ENCODE results near the gene PSMD12.
"Not testable (repeated sequence)": the region's sequence is repeated elsewhere in the genome, so short reads cannot be mapped to it uniquely, and the experiment has no call there.

Gene PSMD12

DNA sequence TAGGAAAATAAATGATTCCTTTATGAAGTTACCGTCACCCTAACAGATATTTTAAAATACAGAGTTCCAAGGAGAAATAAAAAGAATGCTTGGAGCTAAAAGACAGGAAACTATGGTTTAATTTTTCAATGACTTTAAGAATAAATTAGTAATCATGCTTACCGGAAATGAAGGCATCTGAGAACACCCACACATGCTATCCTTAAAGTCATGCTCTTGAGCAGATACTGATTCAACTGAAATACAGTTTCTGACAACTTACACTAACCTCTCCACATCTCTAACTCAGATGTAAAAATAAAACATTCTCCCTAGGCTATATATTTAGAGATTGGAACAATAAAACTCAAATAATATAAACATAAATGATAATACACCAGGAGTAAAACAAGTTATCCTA is 7.8 kb downstream of the PSMD12 start:
- no peak for DNase-seq (ENCODE audit: low read depth, low spot score)

DNA sequence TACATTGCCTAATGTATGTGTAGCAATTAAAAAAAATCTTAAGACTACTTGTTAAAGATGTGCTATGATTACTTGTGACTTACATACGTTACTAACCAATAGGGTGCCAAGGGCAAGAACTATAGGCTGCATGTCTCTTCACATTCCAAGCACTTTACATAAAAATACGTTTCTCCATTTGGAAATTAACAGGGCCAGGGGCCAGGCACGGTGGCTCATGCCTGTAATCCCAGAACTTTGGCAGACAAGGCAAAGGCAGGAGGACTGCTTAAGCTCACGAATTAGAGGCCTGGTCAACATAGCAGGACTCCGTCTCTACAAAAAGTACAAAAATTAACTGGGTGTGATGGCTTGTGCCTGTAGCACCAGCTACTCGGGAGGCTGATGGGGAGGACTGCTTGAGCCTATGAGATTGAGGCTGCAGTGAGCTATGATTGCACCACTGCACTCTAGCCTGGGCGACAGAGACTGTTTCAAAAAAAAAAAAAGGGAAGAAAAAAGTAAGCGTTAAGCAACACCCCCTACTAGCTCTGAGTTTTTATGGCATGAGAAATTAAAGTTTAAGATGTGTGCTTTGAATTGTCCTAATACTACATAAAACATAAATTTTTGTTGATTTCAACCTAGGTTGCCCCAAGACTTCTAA is 12.3 kb downstream of the PSMD12 start:
- no peak for DNase-seq (ENCODE audit: low read depth, low spot score)

DNA sequence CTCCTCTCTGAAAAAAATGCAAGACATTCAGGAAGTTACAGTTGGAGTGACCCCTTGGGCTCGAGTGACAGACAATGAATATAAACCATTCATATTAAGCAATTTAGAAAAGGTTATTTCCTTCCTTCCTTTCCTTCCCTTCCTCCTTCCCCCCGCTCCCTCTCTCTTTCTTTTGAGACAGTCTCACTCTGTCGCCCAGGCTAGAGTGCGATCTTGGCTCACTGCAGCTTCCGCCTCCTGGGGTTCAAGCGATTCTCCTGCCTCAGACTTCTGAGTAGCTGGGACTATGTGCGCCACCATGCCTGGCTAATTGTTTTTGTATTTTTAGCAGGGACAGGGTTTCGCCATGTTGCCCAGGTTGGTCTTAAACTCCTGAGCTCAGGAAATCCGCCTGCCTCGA is 13.2 kb downstream of the PSMD12 start:
- no peak for DNase-seq (ENCODE audit: low read depth, low spot score)

DNA sequence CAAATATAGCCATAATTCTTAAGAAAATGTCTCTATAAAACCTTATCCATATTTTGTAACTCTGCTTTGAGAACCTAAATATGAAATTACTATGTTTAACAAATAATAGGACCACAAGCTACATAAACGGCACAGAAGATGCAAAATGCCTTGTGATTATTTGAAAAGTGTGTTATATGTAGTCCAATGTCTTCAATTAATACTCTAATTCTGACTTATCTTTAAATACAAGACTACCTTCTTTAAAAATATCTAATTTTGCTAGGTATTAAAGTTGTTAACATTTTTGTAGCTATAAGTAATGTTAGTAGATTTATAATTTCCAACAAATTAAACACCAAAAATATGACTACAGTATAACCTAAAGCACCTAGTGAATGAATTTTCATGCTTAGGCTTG is 17.0 kb downstream of the PSMD12 start:
- DNase-seq (ENCODE audit: low read depth, low spot score), result no peak

DNA sequence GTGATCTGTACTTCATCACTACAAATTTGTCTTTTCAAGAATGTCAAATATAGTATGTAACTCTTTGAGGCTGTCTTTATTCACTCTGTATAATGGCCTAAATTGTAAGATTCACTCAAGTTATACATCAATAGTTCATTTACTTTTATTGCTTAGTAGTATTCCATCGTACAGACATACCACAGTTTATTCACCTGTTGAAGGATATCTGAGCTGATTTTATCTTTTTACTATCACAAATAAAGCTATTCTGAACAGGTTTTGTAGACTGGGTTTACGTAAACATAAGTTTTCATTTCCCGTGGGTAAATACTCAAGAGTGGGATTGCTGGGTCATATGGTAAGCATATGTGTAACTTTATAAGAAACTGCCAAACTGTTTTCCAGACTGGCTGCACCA is 18.6 kb downstream of the PSMD12 start:
- DNase-seq (ENCODE audit: low read depth, low spot score), result no peak

DNA sequence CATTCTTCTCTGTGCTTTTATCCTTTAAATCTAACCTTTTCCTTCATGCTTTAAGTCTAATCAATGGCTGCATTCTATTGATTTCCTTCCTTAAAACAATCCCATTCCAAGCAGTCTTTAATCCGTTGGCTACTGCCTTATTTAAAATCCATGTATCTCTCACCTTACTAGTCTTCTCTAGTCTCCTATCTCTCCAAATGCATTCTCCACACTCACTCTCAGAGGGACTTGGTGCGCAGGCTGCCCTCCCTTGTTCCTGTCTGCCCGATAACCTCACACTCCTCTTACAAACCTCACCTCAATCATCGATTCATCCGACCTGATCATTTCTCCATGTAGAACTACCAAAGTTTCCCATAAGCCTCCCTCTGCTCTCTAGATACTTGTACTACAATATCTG is 23.1 kb downstream of the PSMD12 start:
- no peak for DNase-seq (ENCODE audit: low read depth, low spot score)

DNA sequence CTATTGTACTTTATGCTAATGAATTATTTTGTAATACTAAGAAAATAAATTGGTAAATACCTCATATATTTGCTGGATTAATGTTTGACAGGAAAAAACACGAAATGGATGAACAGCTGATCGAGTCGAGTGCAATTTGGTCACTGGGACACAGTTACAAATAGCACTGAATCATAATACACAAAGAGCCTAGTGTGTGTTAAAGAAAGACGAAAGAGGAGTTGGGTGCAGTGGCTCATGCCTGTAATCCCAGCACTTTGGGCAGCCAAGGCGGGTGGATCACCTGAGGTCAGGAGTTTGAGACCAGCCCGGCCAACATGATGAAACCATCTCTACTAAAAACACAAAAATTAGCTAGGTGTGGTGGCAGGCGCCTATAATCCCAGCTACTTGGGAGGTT is 28.0 kb downstream of the PSMD12 start:
- DNase-seq (ENCODE audit: low read depth, low spot score), result not testable (repeated sequence)

DNA sequence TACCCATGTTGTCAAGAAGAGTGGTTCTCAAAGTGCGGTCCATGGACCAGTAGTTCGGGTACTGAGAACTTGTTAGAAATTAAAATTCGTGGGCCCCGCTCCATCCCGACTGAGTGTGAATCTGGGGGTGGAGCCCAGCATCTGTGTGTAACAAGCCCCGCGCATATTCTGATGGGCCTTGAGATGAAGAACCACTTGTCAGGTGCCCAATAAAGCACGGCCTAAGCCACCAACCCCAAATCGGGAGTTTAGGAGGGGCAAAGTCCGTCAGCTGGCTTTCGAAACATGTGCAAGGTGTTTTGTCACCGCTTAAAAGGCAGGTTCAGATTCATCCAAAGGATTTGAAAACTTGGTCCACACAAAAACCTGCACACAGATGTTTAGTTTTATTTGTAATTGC is 29.5 kb downstream of the PSMD12 start:
- DNase-seq (ENCODE audit: low read depth, low spot score), result no peak

DNA sequence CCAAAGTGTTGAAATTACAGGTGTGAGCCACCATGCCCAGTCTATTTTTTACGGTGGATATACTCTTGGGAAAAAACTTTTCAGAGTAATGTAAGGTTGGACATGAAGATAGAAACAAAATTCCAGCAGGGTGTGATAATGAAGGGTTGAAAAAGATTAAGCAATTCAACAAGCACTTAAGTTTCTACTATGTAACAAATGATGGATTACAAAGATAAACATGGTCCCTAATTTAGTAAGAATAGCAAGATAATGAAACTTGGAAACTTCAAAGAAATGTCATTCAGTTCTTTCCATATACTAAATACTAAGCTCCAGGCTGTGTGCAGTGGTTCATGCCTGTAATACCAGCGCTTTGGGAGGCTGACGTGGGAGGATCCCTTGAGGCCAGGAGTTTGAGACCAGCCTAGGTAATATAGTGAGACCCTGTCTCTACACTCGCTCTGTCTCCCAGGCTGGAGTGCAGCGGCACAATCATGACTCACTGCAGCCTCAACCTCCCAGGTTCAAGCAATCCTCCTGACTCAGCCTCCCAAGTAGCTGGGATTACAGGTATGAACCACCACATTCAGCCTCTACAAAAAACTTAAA is 31.0 kb downstream of the PSMD12 start:
- no peak for DNase-seq (ENCODE audit: low read depth, low spot score)

DNA sequence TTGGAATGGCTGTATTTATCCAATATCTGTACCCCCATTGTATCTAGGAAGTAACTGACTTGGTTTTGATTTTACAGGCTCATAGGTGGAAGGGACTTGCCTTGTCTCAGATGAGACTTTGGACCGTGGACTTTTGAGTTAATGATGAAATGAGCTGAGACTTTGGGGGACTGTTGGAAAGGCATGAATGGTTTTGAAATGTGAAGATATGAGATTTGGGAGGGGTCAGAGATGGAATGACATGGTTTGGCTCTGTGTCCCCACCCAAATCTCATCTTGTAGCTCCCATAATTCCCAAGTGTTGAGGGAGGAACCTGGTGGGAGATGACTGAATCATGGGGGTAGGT is 34.2 kb downstream of the PSMD12 start:
- not testable (repeated sequence) for DNase-seq (ENCODE audit: low read depth, low spot score)

DNA sequence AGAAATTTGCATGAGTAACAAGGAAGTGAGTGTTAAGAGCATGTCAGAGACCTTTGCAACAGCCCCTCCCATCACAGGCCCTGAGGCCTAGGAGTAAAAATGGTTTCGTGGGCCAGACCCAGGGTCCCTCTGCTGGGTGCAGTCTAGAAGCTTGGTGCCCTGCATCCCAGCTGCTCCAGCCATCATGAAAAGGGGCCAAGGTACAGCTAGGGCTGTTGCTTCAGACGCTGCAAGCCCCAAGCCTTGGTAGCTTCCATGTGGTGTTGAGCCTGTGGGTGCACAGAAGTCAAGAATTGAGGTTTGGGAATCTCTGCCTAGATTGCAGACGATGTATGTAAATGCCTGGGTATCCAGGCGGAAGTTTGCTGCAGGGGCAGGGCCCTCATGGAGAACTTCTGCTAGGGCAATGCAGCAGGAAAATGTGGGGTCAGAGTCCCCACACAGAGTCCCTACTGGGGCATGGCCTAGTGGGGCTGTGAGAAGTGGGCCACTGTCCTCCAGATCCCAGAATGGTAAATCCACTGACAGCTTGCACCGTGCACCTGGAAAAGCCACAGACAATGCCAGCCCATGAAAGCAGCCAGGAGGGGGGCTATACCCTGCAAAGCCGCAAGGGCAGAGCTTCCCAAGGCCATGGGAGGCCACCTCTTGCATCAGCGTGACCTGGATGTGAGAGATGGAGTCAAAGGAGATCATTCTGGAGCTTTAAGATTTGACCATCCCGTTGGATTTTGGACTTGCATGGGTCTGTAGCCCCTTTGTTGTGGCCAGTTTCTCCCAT is 34.8 kb downstream of the PSMD12 start:
- DNase-seq (ENCODE audit: low read depth, low spot score), result not testable (repeated sequence)

DNA sequence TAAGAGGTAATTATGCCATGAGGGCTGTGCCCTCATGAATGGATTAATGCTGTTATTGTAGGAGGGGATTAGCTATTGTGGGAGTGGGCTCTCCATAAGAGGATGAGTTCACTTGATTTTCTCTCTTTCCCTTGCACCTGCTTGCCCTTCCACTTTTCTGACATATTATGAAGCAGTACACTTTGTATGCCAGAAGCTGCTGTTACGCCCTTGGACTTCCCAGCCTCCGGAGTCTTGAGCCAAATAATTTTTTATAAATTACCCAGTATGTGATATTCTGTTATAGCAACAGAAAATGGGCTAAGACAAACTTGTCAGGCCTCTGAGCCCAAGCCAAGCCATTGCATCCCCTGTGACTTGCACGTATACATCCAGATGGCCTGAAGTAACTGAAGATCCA is 38.4 kb downstream of the PSMD12 start:
- DNase-seq (ENCODE audit: low read depth, low spot score), result no peak

DNA sequence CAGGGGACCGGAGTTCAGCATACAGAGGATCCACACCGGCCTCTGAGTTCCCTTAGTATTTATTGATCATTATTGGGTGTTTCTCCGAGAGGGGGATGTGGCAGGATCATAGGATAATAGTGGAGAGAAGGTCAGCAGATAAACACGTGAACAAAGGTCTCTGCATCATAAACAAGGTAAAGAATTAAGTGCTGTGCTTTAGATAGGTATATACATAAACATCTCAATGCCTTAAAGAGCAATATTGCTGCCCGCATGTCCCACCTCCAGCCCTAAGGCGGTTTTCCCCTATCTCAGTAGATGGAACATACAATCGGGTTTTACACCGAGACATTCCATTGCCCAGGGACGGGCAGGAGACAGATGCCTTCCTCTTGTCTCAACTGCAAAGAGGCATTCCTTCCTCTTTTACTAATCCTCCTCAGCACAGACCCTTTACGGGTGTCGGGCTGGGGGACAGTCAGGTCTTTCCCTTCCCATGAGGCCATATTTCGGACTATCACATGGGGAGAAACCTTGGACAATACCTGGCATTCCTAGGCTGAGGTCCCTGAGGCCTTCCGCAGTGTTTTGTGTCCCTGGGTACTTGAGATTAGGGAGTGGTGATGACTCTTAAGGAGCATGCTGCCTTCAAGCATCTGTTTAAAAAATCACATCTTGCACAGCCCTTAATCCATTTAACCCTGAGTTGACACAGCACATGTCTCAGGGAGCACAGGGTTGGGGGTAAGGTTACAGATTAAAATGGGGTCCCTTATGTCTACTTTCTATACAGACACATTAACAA is 39.2 kb downstream of the PSMD12 start:
- not testable (repeated sequence) for DNase-seq (ENCODE audit: low read depth, low spot score)

DNA sequence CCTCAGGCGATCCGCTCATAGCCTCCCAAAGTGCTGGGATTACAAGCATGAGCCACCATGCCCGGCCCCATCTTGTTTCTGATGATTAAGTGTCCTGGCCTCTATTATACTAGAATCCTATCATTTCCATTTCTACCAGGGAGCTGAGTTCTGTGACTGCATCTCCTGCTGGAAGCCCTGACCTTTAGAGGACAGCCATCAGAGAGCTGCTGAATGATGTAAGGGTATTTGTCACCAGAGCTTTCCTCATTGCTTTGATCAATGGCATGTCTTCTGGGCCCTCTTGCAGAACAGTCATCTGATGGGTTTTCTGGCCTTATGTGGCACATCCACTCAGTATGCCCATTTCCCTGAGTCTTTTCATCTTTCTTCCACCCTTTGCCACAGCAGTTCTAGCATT is 39.9 kb downstream of the PSMD12 start:
- no peak for DNase-seq (ENCODE audit: low read depth, low spot score)

DNA sequence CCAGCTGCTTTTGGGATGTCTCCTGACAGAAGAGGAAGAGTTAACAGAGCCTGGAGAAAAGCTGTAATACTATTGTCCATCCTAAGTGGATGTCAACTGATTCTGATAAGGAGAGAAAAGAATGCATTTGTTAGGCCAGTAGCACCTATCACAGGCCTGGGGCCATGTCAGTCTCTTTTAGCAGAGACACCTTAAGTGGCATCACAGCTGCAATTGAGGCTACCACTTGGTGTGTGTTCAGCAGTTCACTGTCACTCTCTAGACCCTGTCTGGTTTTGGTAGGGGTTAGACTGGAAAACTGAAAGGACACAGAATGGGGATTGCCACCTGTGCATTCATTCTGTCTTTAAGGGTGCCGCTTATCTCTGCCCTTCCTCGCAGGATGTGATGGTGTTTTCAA is 42.0 kb downstream of the PSMD12 start:
- no peak for DNase-seq (ENCODE audit: low read depth, low spot score)

DNA sequence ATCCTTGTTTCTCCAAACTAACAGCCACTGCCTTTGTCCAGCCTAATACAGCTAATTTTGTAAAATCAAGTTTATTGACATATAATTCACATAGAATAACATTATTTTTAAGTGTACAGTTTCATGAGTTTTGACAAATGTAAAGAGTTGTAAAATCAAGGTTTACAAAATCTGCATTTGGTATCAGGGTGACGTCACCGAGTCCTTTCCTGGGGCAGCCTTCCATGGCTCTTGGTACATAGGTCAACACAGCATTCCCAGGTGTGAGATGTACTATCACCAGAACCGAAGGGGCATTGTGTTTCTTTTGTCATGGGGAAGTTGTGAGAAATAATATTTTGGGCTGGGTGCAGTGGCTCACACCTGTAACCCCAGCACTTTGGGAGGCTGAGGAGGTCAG is 42.9 kb downstream of the PSMD12 start:
- DNase-seq (ENCODE audit: low read depth, low spot score), result no peak

DNA sequence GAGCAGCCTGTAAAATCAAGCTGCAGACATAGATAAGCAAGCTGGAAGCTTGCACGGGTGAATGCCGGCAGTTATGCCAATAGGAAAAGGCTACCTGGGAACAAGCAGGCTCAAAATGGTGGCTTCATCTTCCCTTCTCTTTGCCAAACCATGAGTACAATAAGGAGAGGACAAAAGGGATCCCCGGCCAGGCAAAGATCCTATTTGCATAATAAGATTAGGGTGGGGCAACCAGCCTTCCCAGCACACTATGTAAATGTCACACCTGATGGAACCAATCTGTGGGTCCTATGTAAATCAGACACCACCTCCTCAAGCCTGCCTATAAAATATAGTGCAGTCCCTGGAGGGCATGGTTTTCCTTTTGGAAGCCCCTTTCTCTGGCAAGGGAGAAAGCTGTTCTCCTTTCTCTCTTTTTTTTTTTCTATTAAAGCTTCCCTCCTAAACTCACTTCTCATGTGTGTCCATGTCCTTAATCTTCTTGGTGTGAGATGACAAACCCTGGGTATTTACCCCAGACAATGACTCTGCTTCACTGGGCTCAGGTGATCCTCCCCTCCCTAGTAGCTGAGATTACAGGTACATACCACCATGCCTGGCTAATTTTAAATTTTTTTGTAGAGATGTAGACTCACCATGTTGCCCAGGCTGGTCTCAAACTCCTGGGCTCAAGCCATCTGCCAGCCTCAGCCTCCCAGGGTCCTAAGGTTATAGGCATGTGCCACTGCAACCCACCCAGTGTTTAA is 44.2 kb downstream of the PSMD12 start:
- peak; percentile 72 for DNase-seq (ENCODE audit: low read depth, low spot score)

DNA sequence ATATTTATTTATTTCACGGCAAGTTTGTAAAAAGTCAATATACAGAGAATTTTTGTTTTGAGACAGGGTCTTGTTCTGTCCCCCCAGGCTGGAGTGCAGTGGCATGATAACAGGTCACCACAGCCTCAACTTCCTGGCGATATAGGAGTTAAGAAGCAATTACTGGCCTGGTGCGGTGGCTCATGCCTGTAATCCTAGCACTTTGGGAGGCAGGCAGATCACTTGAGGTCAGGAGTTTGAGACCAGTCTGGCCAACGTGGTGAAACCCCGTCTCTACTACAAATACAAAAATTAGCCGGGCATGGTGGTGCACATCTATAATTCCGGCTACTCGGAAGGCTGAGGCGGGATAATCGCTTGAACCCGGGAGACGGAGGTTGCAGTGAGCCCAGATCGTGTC is 44.9 kb downstream of the PSMD12 start:
- DNase-seq (ENCODE audit: low read depth, low spot score), result not testable (repeated sequence)

DNA sequence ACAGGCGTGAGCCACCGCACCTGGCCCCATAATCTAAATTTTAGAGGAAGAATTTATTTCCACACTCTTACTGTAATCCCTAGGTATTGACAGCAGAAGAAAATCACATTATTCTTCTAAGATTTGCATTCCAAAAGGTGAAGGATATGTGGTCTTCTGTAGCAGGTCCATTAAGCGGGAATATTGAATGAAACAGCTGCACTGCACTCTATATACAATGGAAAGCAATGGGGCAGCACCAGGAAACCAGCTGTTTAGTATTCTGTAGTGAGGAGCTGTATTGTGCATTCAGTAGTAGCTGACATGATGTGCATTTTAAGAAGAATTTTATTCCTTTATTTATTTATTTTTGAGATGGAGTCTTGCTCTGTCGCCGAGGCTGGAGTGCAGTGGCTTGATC is 49.6 kb downstream of the PSMD12 start:
- DNase-seq (ENCODE audit: low read depth, low spot score), result no peak

DNA sequence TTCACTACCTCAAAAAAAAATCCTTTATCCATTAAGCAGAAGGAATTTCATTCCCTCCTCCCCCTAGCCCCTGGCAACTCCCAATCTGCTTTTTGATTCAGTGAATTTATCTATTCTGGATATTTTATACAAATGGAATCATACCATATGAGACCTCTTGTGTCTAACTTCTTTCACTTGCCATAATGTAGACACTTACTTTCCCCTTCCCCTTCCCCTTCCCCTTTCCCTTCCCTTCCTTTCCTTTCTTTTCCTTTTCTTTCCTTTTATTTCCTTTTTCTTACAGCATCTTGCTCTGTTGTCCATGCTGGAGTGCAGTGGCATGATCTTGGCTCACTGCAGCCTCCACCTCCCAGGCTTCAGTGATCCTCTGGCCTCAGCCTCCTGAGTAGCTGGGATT is 50.5 kb downstream of the PSMD12 start:
- no peak for DNase-seq (ENCODE audit: low read depth, low spot score)

DNA sequence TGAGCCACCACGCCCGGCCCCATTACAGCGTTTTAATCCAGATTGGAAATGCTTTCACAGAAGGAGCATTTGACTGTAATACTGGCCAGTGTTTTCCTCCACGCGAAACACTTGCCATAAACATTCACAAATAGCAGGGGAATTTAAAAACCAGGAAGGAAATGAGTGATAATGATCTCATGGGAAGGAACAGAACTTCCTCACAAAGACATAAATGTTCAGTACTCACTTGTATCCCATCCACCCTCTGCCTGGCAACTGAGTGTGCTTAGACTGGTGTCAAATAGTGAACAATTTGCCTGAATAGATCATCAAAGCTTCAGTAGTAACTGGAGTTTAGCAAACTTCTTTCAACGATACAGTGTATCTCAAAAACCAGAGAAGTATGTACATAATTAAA is 54.1 kb downstream of the PSMD12 start:
- no peak for DNase-seq (ENCODE audit: low read depth, low spot score)

DNA sequence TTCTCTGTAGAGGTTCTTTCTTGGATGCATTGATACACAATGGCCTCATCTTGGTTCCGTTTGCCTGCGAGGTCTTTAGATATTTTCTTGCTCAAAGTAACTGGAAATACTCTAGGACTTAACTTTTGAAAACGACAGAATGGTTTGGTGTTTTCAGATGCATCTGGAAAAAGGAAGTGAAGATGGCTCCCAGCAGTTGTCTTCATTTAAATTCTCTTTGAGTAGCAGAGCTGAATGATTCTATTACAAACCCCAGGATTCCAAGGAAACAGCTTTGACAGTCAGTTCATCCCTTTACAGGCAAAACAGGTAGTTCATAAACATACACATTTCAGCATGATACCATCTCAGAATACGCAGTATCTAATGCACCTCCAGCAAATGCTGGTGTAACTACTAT is 54.8 kb downstream of the PSMD12 start:
- DNase-seq (ENCODE audit: low read depth, low spot score), result no peak
